SH-SY5Y (cell line): Measurements from ENCODE around the gene ZDHHC13.

Experiments used
- GATA2 ChIP-seq: IDR thresholded peaks from 2 replicates; pipeline ENCODE4 v1.6.1; 2011; ENCODE audit warnings: mild to moderate bottlenecking, low read depth, low read length
- GATA3 ChIP-seq: IDR thresholded peaks from 2 replicates; pipeline ENCODE4 v1.6.1; 2011; ENCODE audit warnings: low read depth, mild to moderate bottlenecking, low read length, moderate library complexity

Gene ZDHHC13, protein sequence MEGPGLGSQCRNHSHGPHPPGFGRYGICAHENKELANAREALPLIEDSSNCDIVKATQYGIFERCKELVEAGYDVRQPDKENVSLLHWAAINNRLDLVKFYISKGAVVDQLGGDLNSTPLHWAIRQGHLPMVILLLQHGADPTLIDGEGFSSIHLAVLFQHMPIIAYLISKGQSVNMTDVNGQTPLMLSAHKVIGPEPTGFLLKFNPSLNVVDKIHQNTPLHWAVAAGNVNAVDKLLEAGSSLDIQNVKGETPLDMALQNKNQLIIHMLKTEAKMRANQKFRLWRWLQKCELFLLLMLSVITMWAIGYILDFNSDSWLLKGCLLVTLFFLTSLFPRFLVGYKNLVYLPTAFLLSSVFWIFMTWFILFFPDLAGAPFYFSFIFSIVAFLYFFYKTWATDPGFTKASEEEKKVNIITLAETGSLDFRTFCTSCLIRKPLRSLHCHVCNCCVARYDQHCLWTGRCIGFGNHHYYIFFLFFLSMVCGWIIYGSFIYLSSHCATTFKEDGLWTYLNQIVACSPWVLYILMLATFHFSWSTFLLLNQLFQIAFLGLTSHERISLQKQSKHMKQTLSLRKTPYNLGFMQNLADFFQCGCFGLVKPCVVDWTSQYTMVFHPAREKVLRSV

DNA sequence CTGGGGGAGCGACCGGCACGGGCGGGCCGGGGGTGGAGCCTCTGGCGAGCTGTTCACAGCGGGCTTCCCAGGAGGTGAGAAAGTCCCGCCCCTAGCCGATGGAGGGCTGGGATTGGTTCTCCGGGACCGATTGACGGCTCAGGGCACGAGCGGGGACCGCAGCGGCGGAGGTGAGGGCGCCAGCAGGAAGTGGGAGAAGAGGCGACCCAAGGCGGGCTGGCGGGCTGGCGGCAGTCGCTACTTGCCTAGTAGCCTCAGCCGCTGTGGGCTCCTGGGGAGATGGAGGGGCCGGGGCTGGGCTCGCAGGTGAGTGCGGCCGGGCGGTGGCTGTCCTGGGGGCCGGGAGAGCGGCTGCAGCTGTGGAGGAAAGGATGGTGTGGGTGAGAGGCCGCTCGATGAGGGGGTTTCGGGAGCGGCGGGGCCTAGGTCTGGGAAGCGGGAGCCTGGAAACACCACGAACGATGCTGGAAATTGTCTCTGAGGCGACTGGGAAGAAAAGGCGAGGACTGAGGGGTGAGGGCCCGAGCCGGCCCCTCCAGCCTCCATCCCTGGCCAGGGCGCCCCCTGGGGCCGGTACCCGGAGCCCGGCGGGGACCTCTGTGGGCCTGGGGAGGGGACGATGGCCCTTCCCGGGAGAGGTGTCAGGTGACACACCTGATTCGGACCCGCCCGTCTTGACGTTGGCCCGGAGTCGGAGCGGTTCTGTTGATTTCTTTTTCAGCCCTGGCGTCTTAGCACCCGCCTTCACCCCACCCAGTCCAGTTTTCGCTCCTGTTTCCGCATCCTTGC lies at the start of gene ZDHHC13:
TSS of gene ZDHHC13 (plus strand) at position 198 of the 789 bp plus-strand sequence. CDS start at position 280, 82 bp downstream.
- TF ChIP-seq GATA2 = no peak
- TF ChIP-seq GATA3 = no peak

DNA sequence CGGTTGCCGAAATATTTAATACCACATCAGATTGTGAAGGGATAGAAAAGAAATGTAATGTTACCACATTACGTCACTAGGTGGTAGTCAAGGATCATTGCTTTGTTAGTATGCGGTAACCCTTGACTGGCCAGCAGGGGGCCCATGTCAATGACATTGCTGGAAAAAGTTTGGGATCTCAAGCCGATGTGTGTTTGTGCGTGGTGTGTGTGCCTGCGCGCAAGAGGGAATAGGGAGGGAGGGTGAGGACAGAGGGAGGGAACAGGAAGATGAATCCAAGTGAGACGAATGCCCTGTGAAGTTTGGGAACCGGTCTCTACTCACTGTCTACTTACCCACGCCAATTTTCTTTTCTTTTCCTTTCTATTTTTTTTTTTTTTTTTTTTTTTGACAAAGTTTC lies 45.7 kb upstream of the ZDHHC13 start:
- no peak for TF ChIP-seq GATA2
- TF ChIP-seq GATA3 = no peak

DNA sequence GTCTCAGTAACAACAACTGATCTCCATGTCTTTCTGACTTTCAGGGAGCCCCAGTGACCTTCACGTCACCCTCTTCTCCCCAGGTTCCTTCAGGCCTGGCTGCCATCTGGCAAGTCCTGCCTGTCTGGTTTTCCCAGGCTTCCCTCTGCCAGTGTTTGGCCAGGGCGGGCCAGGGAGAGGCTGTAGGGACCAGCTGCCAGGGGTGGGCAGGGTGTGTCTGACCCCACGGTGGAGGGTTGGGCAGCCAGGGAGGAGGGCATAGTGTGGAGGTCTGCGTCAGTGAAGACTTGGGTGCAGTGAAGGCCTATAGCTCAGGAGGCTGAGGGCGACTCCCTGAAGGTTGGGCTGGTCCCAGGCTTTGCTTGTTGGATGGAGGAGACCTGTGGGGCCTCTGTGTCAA lies 44.5 kb upstream of the ZDHHC13 start:
- TF ChIP-seq GATA2 (no peak), GATA3 (no peak)

DNA sequence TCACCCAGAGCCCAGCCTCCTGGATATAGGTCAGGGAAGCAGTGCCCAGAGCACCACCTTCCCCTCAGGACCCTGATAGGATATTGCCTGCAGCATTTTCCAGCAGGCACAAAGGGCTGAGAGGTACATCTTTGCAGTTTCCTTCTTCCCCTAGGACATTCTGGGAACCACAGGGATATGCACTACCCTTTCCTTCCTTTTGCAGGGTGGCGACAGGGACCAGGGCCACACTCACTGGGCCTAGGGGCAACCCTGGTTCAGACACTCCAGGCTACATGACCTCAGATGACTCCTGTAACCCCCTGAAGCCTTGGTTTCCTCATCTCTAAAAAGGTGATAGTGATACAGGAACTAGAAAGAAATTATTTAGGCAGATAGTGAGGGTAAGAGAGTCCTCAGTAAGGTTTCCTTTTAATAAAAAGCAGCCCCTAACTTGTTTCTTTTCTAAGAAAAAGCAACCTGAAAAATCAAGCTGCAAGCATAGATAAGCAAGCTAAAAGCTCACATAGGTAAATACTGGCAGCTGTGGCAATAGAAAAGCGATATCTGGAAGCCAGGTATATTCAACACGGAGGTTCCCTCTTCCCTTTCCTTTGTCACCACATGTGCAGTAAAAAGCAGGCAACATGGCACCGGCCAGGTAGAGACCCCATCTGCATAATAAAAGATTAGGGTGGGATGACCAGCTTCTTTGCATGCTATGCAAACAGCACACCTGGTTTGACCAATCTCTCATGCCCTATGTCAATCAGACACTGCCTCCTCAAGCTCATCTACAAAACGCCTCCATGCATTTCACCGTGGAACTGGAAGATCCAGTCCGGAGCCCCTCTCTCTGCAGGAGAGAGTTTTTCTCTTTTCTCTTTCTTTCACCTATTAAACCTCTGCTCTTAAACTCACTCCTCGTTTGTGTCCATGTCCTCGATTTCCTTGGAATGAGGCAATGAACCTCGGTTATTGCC lies 43.2 kb upstream of the ZDHHC13 start:
- TF ChIP-seq GATA2 (no peak), GATA3 (no peak)

DNA sequence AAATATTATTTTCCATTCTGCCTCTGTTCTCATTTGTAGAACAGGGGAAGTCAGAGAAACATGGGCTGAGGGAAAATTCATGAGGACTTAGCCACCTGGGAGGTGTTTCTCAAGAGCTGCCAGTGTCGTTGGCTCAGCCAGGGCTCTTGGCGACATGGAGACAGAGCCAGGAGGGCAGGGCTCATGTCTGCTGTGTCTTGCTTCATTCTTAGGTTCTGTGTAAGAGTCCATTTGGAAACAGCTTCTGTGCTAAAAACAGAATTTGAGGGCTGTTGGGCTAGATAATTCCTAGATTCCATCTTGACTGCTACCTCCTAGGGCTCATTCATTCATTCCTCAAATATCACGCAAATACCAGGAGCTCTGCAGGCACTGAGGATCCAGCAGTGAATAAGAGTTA lies 41.3 kb upstream of the ZDHHC13 start:
- TF ChIP-seq GATA2 (no peak), GATA3 (no peak)

DNA sequence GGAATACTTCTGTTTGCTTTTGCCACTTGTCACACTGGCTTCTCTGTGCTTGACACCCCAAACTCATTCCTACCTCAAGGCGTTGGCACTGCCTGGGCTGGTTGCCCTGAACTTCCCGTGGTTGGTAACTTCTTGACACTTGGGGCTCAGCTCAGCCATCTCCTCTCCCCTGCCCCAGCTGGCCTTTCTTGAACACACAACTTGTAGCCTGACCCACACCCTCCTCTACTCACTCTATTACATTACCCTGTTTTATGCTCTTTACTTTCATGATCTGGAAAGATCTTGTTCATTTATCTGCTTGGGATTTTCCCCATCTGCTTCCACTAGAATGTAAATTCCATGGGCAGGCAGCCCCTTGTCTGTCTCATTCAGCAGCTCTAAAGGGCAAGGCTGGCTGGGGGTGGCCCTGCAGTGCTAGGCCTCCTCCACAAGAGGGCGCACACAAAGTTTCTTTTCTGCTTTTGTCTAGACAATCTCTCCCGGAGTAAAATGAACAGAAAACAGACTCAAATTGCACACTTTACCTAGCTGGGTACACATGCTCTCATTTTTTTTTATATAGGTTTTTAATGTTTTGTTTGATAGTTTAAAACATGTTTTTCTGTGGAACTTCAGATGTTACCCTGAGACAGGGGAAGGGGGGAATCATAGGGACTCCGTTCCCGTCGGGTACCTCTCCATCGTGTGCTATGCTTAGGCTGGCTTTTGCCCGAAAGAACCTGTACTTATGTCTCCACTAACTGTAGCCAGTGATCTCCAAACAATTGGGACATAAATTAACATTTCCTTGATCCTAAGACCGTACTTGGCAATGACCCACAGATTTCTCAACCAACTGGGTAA lies 40.0 kb upstream of the ZDHHC13 start:
- TF ChIP-seq GATA2 = no peak
- TF ChIP-seq GATA3 = no peak

DNA sequence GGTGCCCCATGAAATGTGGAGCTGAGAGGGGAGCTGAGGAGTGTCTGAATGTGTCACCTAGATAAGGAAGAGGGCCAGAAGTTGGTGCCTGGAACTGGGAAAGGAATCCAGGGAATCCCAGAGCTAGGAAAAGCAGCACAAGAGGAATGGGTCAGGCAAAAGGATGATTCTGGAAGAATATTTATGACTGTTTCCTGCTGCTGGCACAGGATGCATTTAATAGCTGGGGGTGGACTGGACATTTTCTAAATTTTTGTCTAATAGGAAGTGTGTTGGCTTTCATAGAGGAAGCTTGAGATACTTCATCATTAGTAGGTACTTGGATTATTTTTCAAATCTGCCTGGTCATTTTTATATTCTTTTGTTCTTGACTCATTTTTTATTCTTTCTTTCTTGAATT lies 39.0 kb upstream of the ZDHHC13 start:
- TF ChIP-seq GATA3 = no peak
- TF ChIP-seq GATA2 = no peak

DNA sequence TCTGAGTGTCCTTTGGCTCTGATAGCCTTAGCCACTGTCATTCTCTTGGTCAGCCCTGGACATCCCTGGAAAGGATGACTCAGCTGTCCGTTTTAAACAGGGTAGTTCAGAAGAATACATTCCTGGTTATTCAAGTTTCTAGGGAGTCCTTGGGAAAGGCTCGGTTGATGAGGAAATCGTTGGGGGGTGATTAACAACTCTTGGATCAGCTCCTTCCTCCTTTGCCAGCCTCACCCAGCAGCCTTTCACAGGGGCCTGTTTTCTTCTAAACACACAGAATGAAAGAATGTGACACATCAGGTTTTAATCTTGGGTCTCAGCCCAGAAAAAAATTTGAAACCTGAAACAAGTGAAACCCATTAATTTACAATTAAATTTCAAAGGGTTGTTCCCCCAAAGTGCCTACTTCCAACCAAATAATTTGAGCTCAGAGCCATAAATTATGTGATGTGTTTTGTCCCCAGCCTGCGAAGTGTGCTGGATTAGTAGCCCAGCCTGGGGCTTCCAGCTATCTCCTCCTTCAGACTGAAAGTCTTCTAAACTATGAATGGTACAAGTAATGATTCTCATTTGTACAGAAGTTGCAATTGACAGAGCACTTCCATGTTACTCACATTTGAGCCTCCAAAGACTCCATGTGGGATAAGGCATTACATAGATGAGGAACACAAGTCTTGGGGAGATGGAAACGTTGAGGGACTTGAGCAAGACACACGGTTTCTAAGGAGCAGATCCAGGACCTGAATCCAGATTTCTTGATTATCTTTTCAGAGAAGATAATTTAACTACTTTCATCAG lies 37.1 kb upstream of the ZDHHC13 start:
- TF ChIP-seq GATA2 (no peak), GATA3 (no peak)

DNA sequence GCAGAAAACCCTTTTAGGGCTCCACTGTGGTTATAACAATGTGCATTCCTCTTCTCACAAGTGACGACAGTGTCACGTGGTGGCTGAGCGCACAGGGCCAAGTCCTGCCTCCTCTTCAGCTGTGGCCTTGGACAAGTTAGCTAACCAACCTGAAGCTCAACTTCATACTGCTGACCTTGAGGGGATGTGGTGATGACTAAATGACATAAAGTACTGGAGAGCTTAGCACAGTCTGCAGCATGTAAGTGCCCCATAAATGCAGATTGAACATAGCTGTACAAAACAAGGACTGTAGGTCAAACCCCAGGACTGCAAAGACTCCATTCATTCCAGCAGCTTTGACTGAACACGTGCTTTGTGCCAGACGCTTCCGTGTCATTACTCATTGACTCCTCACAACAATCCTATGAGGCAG lies 36.4 kb upstream of the ZDHHC13 start:
- TF ChIP-seq GATA3 = no peak
- TF ChIP-seq GATA2 = no peak

DNA sequence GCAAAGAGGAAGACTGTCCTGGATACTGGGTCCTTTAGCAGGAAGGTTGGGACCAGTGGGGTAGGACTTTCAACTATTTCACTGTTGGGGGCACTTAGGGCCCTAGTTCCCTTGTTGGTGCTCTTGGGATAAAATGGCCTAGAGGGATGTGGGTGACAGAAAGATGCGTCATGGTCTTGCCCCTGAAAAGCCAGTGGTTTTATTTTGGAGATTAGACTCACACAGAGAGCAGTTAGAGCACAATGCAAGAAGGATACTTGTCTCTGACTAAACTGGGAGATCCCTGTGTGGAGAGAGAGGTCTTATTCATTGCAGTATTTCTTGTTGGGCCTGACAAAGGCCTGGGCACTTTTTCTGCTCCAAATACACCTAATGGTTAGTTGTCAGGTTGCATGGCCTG lies 33.8 kb upstream of the ZDHHC13 start:
- TF ChIP-seq GATA3 = no peak
- TF ChIP-seq GATA2 = no peak

DNA sequence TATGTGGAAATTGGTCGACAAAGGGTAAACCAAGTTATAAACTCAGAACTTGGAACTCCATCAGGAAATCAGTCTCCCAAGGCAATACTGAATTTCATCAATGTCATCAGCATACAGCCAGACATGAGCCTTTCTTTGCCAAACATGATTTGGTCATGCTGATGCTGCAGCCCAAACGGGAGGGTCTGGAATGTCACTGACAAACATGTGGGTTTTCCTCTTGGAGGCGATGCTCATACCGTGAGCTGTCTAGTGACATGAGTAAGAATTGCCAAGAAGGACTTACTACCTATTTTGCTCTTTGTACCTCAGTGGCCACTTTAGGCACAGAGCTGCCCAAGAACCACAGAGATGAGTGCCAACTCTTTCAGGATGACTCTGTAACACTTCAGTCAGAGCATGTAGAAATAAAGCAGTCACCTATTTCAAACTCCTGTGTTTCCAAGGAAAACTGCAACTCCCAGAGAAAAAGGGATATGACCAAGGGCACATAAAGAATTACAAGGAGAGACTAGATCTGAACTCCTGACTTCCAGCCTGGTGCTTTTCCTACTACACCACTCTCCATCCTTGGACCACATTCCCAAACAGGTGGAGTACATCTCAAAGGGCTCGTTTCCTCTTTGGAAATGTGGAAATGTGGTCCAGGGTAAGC lies 32.2 kb upstream of the ZDHHC13 start:
- no peak for TF ChIP-seq GATA3
